ENCODE measurements around the gene MSMB. TPM values are rescaled to one million over a fixed set of nuclear protein-coding genes. Genes with fewer than 3 reads are reported as not detected.
"Not testable (repeated sequence)": the region's sequence is repeated elsewhere in the genome, so short reads cannot be mapped to it uniquely, and the experiment has no call there.

MSMB gene
- total RNA-seq, 2 donors from 2014 or later: not detected

- not testable (repeated sequence) for DNase-seq (ENCODE audit: low spot score); ATAC-seq; H3K4me1 Mint-ChIP-seq (ENCODE audit: low read depth in 2 of 2); H3K27ac Mint-ChIP-seq; H3K9me3 Mint-ChIP-seq; H3K36me3 Mint-ChIP-seq; H3K4me3 Mint-ChIP-seq
- H3K27me3 Mint-ChIP-seq: peaks cover 0 to 23% of the 10 kb centered on the region in 2 donors
Observed at GRCh38 chr10:46057927-46058326, 11.9 kb upstream of the MSMB start.

- no peak for ATAC-seq
- Mint-ChIP-seq H3K36me3 (peaks cover 10% of the 10 kb centered on the region), H3K9me3 (peaks cover 4% of the 10 kb centered on the region), H3K27me3 (peaks cover 2 to 18% of the 10 kb centered on the region in 2 donors), H3K4me1 (ENCODE audit: low read depth in 2 of 2) (peaks cover 6 to 7% of the 10 kb centered on the region in 2 donors), H3K27ac (no peak overlapping the region), H3K4me3 (no peak overlapping the region)
- no peak for DNase-seq (ENCODE audit: low spot score)
Observed at GRCh38 chr10:46057038-46057437, 11.0 kb upstream of the MSMB start.

DNA sequence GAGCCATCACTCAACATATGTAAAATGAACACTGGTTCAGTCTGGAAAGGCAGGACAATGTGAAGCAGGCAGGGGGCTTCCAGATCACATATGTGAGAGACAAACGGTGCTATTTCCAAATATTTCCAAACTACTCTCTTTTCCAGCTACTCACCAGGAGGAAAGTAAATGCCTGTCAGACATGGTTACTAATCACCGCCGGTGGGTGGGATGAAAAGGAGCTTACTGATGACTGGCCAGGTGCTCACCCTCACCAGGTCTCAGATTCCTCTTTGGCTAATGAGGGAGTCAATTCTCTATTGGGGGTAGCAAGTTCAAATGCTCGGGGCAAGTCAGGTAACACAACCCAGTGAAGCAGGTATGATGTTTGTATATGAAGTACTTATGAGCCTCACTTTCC, 9.7 kb upstream of the MSMB start:
- peaks cover 10% of the 10 kb centered on the region for H3K36me3 Mint-ChIP-seq
- peaks cover 13 to 25% of the 10 kb centered on the region in 2 donors for H3K27me3 Mint-ChIP-seq
- peaks cover 6 to 7% of the 10 kb centered on the region in 2 donors for H3K4me1 Mint-ChIP-seq (ENCODE audit: low read depth in 2 of 2)
- H3K9me3 Mint-ChIP-seq: peaks cover 4% of the 10 kb centered on the region
- ATAC-seq (no peak), DNase-seq (ENCODE audit: low spot score) (no peak)
- H3K4me3 Mint-ChIP-seq: no peak overlapping the region
- H3K27ac Mint-ChIP-seq: no peak overlapping the region

- Mint-ChIP-seq H3K27me3 (peaks cover 15 to 25% of the 10 kb centered on the region in 2 donors), H3K4me3 (no peak overlapping the region), H3K9me3 (peaks cover 4% of the 10 kb centered on the region), H3K4me1 (ENCODE audit: low read depth in 2 of 2) (peaks cover 6 to 7% of the 10 kb centered on the region in 2 donors), H3K27ac (no peak overlapping the region), H3K36me3 (peaks cover 10% of the 10 kb centered on the region)
- DNase-seq (ENCODE audit: low spot score) (no peak), ATAC-seq (no peak)
Observed at GRCh38 chr10:46053534-46054434, 7.7 kb upstream of the MSMB start.

DNA sequence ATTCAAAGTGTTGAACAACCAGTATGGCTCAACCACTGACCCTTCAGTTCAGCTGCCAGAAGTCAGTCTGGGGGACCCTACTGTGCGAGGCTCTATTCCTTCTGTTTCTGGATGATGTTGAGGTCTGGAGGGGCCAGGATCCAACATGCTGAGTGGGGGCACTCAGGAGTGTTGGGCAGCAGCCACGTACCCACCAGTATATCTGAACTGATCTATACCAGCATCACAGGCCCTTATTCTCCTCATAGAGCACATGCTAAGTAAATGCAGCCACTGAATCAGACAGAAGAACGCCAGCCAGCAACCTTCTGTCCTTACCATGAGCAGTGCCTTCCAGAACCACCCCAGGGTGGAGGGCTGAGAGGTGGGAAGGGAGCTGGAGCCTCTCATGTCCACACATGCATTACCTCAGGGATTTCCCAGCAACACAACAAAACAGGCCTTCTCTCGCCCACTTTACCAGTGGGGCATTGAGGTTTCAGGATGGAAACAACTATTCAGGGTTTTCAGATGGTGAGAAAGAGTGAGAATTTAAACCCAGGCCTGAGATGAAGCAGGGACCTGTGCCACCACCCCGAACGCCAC, 6.8 kb upstream of the MSMB start:
- peaks cover 6 to 7% of the 10 kb centered on the region in 2 donors for H3K4me1 Mint-ChIP-seq (ENCODE audit: low read depth in 2 of 2)
- H3K27ac Mint-ChIP-seq: no peak overlapping the region
- DNase-seq (ENCODE audit: low spot score) (no peak), ATAC-seq (no peak)
- H3K27me3 Mint-ChIP-seq: peaks cover 15 to 25% of the 10 kb centered on the region in 2 donors
- peaks cover 4% of the 10 kb centered on the region for H3K9me3 Mint-ChIP-seq
- no peak overlapping the region for H3K4me3 Mint-ChIP-seq
- H3K36me3 Mint-ChIP-seq: peaks cover 10% of the 10 kb centered on the region

DNA sequence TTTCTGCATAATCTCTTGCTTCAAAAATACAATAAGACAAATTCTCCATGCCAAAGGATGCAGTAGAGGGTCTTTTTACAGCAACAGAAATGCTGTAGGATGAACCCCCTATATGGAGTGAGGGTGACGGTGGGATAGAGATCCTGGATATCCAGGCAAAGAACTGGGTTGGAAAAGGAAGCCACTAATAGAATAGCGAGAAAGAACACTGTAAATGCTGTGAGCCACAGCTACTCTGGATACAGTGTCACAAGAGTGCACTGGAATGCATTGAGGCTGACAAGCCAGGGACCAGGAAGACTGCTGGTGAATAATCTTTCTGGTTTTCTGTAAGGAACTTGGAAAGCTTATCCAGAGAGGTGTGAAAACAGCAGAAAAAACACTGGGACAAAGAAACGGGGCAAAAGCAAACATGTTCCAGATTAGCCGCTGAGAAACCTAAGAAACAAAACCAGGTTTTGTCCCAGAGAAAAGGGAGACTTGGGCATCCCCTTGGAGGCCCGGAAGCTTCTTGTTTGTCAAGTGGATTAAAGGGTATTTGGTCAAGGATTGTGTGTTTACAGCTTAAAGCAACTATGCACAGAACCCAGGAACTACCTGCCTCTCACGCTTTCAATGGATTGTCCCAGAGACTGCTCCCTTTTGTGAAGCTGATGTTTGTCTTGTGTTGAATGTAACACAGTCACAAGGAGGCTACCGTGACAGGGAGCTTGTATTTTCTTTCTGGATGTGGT, 6.2 kb upstream of the MSMB start:
- no peak overlapping the region for H3K27ac Mint-ChIP-seq
- no peak for ATAC-seq
- peaks cover 6% of the 10 kb centered on the region for H3K36me3 Mint-ChIP-seq

DNA sequence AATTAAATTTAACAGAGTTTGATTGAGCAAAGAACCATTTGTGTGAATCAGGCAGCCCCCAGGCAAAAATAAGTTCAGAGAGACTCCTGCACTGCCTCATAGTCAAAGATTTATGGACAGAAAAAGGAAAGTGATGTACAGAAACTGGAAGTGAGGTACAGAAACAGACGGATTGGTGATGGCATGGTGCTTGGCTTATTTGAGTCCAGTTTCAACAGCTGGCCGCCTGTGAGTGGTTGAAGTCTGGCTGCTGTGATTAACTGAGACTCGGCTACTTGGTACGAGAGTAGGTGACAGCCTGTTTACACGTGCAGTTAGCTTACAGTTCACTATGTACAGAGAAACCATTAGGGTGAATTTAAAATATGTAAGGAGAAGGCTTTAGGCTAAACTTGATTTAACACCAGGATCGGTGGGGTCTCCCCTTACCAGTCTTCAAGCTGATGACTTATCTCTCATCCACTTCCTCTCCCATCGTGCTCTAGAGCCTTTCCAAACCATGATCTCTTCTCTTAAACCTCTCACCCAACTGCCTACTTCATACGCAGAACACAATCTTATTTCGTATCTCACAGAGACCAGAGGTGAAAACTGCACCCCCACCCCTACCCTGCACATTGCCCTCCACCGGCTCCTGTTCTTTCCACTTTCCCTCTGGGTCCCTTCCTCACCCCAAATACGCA, 5.0 kb upstream of the MSMB start:
- Mint-ChIP-seq H3K9me3 (no peaks in the 10 kb centered on the region), H3K27me3 (peaks cover 15 to 18% of the 10 kb centered on the region in 2 donors)
- no peak for ATAC-seq

More for the DNA sequence above, 6.2 kb upstream of the MSMB start:
- Mint-ChIP-seq H3K4me3 (no peak overlapping the region), H3K9me3 (peaks cover under 1% of the 10 kb centered on the region), H3K27me3 (peaks cover 15 to 23% of the 10 kb centered on the region in 2 donors), H3K4me1 (ENCODE audit: low read depth in 2 of 2) (peaks cover 6 to 7% of the 10 kb centered on the region in 2 donors)
- no peak for DNase-seq (ENCODE audit: low spot score)

DNA sequence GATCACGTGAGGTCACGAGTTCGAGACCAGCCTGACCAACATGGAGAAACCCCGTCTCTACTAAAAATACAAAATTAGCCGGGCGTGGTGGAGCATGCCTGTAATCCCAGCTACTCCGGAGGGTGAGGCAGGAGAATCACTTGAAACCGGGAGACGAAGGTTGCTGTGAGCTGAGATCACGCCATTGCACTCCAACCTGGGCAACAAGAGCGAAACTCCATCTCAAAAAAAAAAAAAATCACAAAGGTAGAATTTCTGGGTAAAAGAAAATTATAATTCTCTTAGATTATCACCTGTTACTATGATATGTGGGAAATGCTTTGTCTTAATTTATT, 3.4 kb upstream of the MSMB start:
- H3K27ac Mint-ChIP-seq; H3K9me3 Mint-ChIP-seq; H3K36me3 Mint-ChIP-seq; H3K4me1 Mint-ChIP-seq (ENCODE audit: low read depth in 2 of 2); H3K4me3 Mint-ChIP-seq; ATAC-seq; DNase-seq (ENCODE audit: low spot score): not testable (repeated sequence)
- peaks cover 14 to 15% of the 10 kb centered on the region in 2 donors for H3K27me3 Mint-ChIP-seq

More for the DNA sequence above, 5.0 kb upstream of the MSMB start:
- DNase-seq (ENCODE audit: low spot score): no peak
- Mint-ChIP-seq H3K4me3 (no peak overlapping the region), H3K4me1 (ENCODE audit: low read depth in 2 of 2) (peaks cover 6 to 7% of the 10 kb centered on the region in 2 donors), H3K27ac (no peak overlapping the region), H3K36me3 (no peaks in the 10 kb centered on the region)

DNA sequence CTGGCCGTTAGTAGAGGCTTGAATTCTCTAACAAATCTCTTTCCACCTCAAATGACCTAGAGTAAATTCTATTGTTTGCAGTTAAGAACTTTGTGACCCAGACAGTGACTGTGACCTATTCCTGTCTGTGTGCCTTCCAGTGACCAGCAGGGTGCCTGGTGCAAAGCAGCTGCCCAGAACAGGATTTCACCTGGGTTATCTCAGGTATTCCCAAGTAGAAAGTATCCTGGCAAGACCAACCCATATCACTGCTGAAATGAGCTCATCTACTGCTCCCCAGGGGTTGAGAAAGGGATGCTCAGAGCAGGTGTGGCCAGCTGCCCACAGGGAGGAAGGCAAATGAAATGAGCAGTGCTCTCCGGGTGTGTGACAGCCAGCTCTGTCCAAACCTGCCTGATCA, 2.1 kb upstream of the MSMB start:
- Mint-ChIP-seq H3K4me1 (ENCODE audit: low read depth in 2 of 2) (no peaks in the 10 kb centered on the region), H3K36me3 (no peaks in the 10 kb centered on the region), H3K4me3 (no peak overlapping the region), H3K27me3 (peaks cover 11 to 19% of the 10 kb centered on the region in 2 donors), H3K9me3 (no peaks in the 10 kb centered on the region), H3K27ac (no peak overlapping the region)
- DNase-seq (ENCODE audit: low spot score): no peak
- ATAC-seq: no peak

DNA sequence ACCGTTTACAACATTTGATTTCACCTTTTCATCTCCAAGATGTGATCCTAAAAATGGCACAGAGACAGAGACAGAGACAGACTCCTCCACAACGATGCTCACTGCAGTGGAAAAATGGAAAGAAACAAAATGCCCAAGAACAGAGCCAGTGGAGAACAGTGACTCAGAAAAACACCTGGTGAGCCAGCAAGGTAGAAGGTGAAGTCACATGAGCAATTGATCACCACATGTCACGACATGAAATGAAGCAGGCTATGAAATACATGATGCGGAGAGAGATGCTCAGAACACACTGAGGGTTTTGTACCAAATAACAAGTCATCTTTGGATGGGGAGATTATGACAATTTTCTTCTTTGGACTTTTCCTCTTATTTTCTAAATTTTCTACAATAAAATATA, 3.5 kb downstream of the MSMB start:
- Mint-ChIP-seq H3K27ac (no peak overlapping the region), H3K36me3 (no peaks in the 10 kb centered on the region), H3K9me3 (no peaks in the 10 kb centered on the region), H3K4me3 (no peak overlapping the region), H3K4me1 (ENCODE audit: low read depth in 2 of 2) (no peaks in the 10 kb centered on the region), H3K27me3 (peaks cover 0 to 5% of the 10 kb centered on the region in 2 donors)
- ATAC-seq (no peak), DNase-seq (ENCODE audit: low spot score) (no peak)

- no peaks in the 10 kb centered on the region for H3K9me3 Mint-ChIP-seq
- H3K4me1 Mint-ChIP-seq (ENCODE audit: low read depth in 2 of 2): no peaks in the 10 kb centered on the region
- DNase-seq (ENCODE audit: low spot score): no peak
- H3K4me3 Mint-ChIP-seq: no peak overlapping the region
- no peak overlapping the region for H3K27ac Mint-ChIP-seq
- H3K27me3 Mint-ChIP-seq: peaks cover 5 to 8% of the 10 kb centered on the region in 2 donors
- no peaks in the 10 kb centered on the region for H3K36me3 Mint-ChIP-seq
- no peak for ATAC-seq
Observed at GRCh38 chr10:46040004-46040403, 6.1 kb downstream of the MSMB start.

DNA sequence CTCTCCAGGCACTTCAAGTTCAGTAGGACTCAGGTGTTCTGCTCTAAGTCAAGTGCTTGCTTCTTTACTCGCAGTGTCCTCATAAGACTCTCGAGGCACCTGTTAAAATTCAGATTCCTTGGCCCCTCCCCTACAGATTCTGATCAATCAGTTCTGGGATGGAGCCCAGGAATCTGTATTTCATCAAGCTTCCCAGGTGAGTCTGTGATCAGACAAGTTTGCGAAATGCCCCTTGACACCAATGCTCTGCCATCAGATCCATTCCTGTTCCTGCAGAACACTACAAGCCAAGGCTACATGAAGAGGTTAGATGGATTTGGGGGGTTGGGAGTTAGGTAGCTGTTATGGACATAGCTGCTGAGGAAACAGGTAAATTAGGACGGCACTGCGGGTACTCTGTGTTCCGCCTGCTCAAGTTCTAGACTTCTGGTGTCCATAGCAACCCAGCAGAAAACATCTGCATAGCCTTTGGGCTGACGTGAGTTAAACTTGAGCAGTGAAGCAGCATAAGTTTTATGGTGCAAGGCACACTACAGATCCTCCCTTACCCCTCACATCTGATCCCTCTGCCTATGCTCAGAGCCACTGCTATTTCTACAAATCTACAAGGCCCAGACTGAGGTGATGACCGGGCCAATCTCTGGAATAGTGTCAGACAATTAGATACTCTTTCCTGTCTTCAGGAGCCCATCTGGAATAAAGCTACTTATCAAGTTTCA, 8.8 kb downstream of the MSMB start:
- DNase-seq (ENCODE audit: low spot score): no peak
- Mint-ChIP-seq H3K27me3 (peaks cover 0 to 8% of the 10 kb centered on the region in 2 donors), H3K27ac (no peak overlapping the region), H3K9me3 (no peaks in the 10 kb centered on the region), H3K4me3 (no peak overlapping the region), H3K36me3 (no peaks in the 10 kb centered on the region), H3K4me1 (ENCODE audit: low read depth in 2 of 2) (no peaks in the 10 kb centered on the region)
- ATAC-seq: no peak

All from natural killer cell treated with Interleukin-12 subunit alpha and Interleukin-12 subunit beta and Interleukin-15 and Interleukin-18, amount 100 ng/mL, for 72 hours (primary cell).